Measurements from ENCODE around the gene PRKG1. TPM values are rescaled to one million over a fixed set of nuclear protein-coding genes. Genes with fewer than 3 reads are reported as not detected.

Gene PRKG1
- total RNA-seq, 1 experiment from 2014 or later = 0.21 TPM

GRCh38 chr10:51083356-51083853 is 9.1 kb downstream of the PRKG1 start:
- no peak for DNase-seq
- no peak overlapping the region for H3K4me3 Mint-ChIP-seq (ENCODE audit: low read depth, unreplicated experiment)
- H3K27ac Mint-ChIP-seq (ENCODE audit: unreplicated experiment) = no peak overlapping the region
- H3K4me1 Mint-ChIP-seq (ENCODE audit: low read depth, unreplicated experiment) = no peaks in the 10 kb centered on the region
- H3K9me3 Mint-ChIP-seq (ENCODE audit: low read depth, unreplicated experiment) = no peaks in the 10 kb centered on the region
- CTCF ChIA-PET = no interaction called here
- intact Hi-C loops (cut with micrococcal nuclease; ENCODE audit: unreplicated experiment) = no loop called here
- no peak for TF ChIP-seq CTCF (IDR thresholded peaks at IDR 0.05; ENCODE audit: unreplicated experiment)
- H3K27me3 Mint-ChIP-seq (ENCODE audit: unreplicated experiment) = peaks cover 33% of the 10 kb centered on the region
- no peaks in the 10 kb centered on the region for H3K36me3 Mint-ChIP-seq (ENCODE audit: insufficient read depth, unreplicated experiment)
- BruUV-seq (replicated peaks) = no TSS peak

GRCh38 chr10:51085204-51085603 is 10.9 kb downstream of the PRKG1 start:
- no peak for DNase-seq
- no TSS peak for BruUV-seq (replicated peaks)
- CTCF ChIA-PET = no interaction called here
- no peaks in the 10 kb centered on the region for H3K36me3 Mint-ChIP-seq (ENCODE audit: insufficient read depth, unreplicated experiment)
- H3K27me3 Mint-ChIP-seq (ENCODE audit: unreplicated experiment) = peaks cover 15% of the 10 kb centered on the region
- intact Hi-C loops (cut with micrococcal nuclease; ENCODE audit: unreplicated experiment) = no loop called here
- no peaks in the 10 kb centered on the region for H3K9me3 Mint-ChIP-seq (ENCODE audit: low read depth, unreplicated experiment)
- no peak for TF ChIP-seq CTCF (IDR thresholded peaks at IDR 0.05; ENCODE audit: unreplicated experiment)
- no peak overlapping the region for H3K4me3 Mint-ChIP-seq (ENCODE audit: low read depth, unreplicated experiment)
- no peak overlapping the region for H3K27ac Mint-ChIP-seq (ENCODE audit: unreplicated experiment)
- no peaks in the 10 kb centered on the region for H3K4me1 Mint-ChIP-seq (ENCODE audit: low read depth, unreplicated experiment)

GRCh38 chr10:51086710-51087109 is 12.4 kb downstream of the PRKG1 start:
- BruUV-seq (replicated peaks) = no TSS peak
- no peaks in the 10 kb centered on the region for H3K36me3 Mint-ChIP-seq (ENCODE audit: insufficient read depth, unreplicated experiment)
- no peak overlapping the region for H3K27ac Mint-ChIP-seq (ENCODE audit: unreplicated experiment)
- no peak for DNase-seq
- no peak for TF ChIP-seq CTCF (IDR thresholded peaks at IDR 0.05; ENCODE audit: unreplicated experiment)
- CTCF ChIA-PET = no interaction called here
- peaks cover 4% of the 10 kb centered on the region for H3K27me3 Mint-ChIP-seq (ENCODE audit: unreplicated experiment)
- H3K4me3 Mint-ChIP-seq (ENCODE audit: low read depth, unreplicated experiment) = no peak overlapping the region
- intact Hi-C loops (cut with micrococcal nuclease; ENCODE audit: unreplicated experiment) = no loop called here
- no peaks in the 10 kb centered on the region for H3K9me3 Mint-ChIP-seq (ENCODE audit: low read depth, unreplicated experiment)
- no peaks in the 10 kb centered on the region for H3K4me1 Mint-ChIP-seq (ENCODE audit: low read depth, unreplicated experiment)

- Mint-ChIP-seq H3K9me3 (ENCODE audit: low read depth, unreplicated experiment) (no peaks in the 10 kb centered on the region), H3K27me3 (ENCODE audit: unreplicated experiment) (peaks cover 8% of the 10 kb centered on the region), H3K27ac (ENCODE audit: unreplicated experiment) (no peak overlapping the region), H3K36me3 (ENCODE audit: insufficient read depth, unreplicated experiment) (no peaks in the 10 kb centered on the region), H3K4me3 (ENCODE audit: low read depth, unreplicated experiment) (no peak overlapping the region), H3K4me1 (ENCODE audit: low read depth, unreplicated experiment) (no peaks in the 10 kb centered on the region)
- BruUV-seq (replicated peaks) = no TSS peak
- CTCF ChIA-PET = no interaction called here
- DNase-seq = no peak
- no peak for TF ChIP-seq CTCF (IDR thresholded peaks at IDR 0.05; ENCODE audit: unreplicated experiment)
- intact Hi-C loops (cut with micrococcal nuclease; ENCODE audit: unreplicated experiment) = no loop called here
Observed at GRCh38 chr10:51087114-51087513, 12.8 kb downstream of the PRKG1 start.
